Thyroid gland (tissue), 4 donors: ENCODE results near the gene NCSTN.

Source experiments
- POLR2A ChIP-seq, 2 donors: fragments of 450-650 bp; IDR thresholded peaks; one replicate each; pipeline ENCODE4 v1.6.1; 2017; ENCODE audit warnings: antibody characterized with exemption in 2 of 2, mild to moderate bottlenecking in 2 of 2, moderate library complexity in 1 of 2
- TF ChIP-seq, protein P1 (sequence below), 6 experiments: fragments of 200-600 bp in 3 of 6; fragments of 450-650 bp in 3 of 6; sonication (generic) in 3 of 6; IDR thresholded peaks; one replicate each; pipeline ENCODE4 v1.5.1; 2016 to 2019; ENCODE audit warnings: antibody characterized with exemption in 6 of 6, mild to moderate bottlenecking in 2 of 6, inconsistent platforms in 1 of 6, moderate library complexity in 1 of 6

GRCh38 chr1:160375788-160376524, 32.8 kb downstream of the NCSTN start:
- TF ChIP-seq, protein P1, sequence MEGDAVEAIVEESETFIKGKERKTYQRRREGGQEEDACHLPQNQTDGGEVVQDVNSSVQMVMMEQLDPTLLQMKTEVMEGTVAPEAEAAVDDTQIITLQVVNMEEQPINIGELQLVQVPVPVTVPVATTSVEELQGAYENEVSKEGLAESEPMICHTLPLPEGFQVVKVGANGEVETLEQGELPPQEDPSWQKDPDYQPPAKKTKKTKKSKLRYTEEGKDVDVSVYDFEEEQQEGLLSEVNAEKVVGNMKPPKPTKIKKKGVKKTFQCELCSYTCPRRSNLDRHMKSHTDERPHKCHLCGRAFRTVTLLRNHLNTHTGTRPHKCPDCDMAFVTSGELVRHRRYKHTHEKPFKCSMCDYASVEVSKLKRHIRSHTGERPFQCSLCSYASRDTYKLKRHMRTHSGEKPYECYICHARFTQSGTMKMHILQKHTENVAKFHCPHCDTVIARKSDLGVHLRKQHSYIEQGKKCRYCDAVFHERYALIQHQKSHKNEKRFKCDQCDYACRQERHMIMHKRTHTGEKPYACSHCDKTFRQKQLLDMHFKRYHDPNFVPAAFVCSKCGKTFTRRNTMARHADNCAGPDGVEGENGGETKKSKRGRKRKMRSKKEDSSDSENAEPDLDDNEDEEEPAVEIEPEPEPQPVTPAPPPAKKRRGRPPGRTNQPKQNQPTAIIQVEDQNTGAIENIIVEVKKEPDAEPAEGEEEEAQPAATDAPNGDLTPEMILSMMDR (IDR thresholded peaks at IDR 0.05), result no peak
- no peak for TF ChIP-seq POLR2A (IDR thresholded peaks at IDR 0.05)
